Effector memory CD8-positive, alpha-beta T cell (primary cell): Measurements from ENCODE around the gene PLA2G4F.
A peak's percentile ranks its signal among the peaks of the same experiment; 100 is the strongest.

Experiments
- ATAC-seq: fragments of 150-1000 bp; cut with Tn5 transposase; replicated peaks from 2 replicates; pipeline ENCODE4 v1.10.0; 2021; ENCODE audit warnings: mild to moderate bottlenecking, moderate library complexity
- DNase-seq, 3 experiments: peaks; one replicate each; pipeline ENCODE4 v3.0.0; 2021
- H3K27ac Mint-ChIP-seq, 2 donors: one replicate each; pipeline ENCODE4 v1.8.0; 2022; ENCODE audit warnings: mild to moderate bottlenecking in 2 of 2, mixed read lengths in 2 of 2, moderate library complexity in 2 of 2
- H3K27me3 Mint-ChIP-seq, 2 donors: one replicate each; pipeline ENCODE4 v1.8.0; 2022; ENCODE audit warnings: mixed read lengths in 2 of 2
- H3K36me3 Mint-ChIP-seq: one replicate; pipeline ENCODE4 v1.8.0; 2022; ENCODE audit warnings: mild to moderate bottlenecking, moderate library complexity, mixed read lengths; ENCODE audit not compliant: insufficient read depth
- H3K4me1 Mint-ChIP-seq, 2 donors: one replicate each; pipeline ENCODE4 v1.8.0; 2022; ENCODE audit warnings: low read depth in 2 of 2, mixed read lengths in 2 of 2
- H3K4me3 Mint-ChIP-seq, 2 donors: one replicate each; pipeline ENCODE4 v1.8.0; 2022; ENCODE audit warnings: mild to moderate bottlenecking in 2 of 2, mixed read lengths in 2 of 2, moderate library complexity in 2 of 2
- H3K9me3 Mint-ChIP-seq, 2 donors: one replicate each; pipeline ENCODE4 v1.8.0; 2022; ENCODE audit warnings: mixed read lengths in 2 of 2

PLA2G4F gene

DNA sequence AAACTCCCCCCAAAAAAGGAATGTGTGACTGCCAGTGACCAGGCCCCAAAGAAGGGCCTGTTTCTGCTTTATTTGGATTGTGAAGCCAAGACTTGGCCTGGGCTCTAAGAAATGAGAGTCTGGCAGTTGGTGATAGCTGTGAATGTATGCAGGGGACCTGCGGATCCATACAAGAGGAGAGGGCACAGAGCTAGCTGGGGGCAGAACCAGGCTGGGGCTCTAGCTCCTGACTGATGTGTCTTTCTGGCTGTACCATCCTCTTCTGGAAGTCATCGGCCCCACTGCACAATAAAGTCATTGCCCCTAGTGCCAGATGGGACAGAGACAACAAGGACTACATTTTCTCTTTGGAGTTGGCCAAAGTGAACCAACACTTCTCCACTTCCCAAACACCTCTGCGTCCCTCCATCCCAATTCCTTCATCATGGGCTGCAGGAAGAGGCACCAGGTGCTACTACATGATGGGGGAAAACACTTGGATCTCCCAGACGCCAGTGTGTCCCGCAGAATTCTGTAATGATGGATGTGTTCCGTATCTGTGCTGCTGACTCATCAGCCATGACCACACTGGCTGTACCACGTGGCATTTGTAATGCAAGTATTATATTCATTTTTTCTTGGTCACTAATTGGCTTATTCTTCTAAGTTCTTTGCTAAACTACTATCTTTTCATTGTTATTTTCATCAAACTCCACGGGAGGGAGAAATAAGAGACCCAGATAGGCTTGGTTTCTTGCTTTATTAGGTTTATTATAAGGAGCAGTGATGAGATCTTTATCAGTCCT lies 1.7 kb upstream of the PLA2G4F start:
- ATAC-seq = no peak
- H3K27ac Mint-ChIP-seq = peak overlapping the region in 1 of 2 donors; percentile 15
- peaks cover 16% of the 10 kb centered on the region for H3K36me3 Mint-ChIP-seq

DNA sequence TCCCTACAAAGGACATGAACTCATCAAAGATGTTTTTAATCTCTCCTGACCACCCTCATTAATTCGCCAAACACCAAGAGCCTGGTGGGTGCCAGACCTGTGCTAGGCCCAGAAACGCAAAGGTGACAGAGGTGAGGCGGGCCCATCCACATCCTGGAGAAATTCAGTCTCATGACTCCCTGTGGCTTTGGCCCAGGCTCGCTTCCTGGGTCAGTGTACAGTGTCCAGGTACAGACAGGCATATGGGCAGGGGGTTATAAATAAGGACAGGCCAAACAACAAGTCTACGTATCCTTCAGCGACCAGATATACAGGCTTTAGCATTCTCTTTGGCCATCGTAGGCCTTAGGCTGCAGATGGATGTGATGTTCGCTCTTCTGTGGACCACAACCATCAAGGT lies 945 bp upstream of the PLA2G4F start:
- H3K27ac Mint-ChIP-seq = no peak overlapping the region
- DNase-seq = no peak
- no peak for ATAC-seq
- H3K36me3 Mint-ChIP-seq = peaks cover 8% of the 10 kb centered on the region
- H3K4me3 Mint-ChIP-seq = no peak overlapping the region
- H3K9me3 Mint-ChIP-seq = no peaks in the 10 kb centered on the region
- H3K27me3 Mint-ChIP-seq = no peaks in the 10 kb centered on the region
- no peaks in the 10 kb centered on the region for H3K4me1 Mint-ChIP-seq

More for the DNA sequence above, 1.7 kb upstream of the PLA2G4F start:
- Mint-ChIP-seq H3K4me1 (no peaks in the 10 kb centered on the region), H3K4me3 (no peak overlapping the region), H3K27me3 (no peaks in the 10 kb centered on the region), H3K9me3 (no peaks in the 10 kb centered on the region)
- DNase-seq = no peak

DNA sequence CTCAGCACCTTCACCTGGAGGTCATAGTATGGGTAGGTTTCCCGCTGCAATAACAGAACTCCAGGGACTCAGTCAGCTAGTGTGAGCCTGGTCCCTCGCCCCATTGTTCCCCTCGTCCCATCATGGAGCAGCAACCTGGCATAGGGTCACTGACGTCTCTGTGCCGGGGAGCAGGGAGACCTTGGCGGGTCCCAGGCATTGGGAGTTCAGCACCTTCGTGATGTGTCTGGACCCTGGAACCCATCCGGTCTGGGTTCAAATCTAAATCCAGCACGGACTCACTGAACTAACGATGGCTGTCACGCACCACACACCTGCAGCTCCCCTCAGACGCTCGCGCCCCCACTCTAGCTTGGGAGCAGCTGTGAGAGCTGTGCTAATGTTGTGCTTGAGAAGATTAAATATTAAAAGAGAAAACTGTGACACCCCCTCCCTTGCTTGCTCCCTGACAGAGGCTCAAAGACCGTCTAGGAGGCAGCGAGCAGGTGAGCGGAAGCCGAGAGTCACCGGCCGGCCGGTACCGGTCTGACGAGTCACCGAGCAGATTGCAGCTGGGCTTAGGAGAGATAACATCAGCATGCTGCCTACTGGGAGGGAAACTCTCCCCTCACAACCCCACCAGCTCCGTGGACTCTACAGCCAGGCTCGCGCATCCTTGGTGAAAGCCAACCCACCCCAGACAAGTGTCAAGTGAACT lies 742 bp downstream of the PLA2G4F start:
- no peaks in the 10 kb centered on the region for H3K9me3 Mint-ChIP-seq
- no peak for ATAC-seq

DNA sequence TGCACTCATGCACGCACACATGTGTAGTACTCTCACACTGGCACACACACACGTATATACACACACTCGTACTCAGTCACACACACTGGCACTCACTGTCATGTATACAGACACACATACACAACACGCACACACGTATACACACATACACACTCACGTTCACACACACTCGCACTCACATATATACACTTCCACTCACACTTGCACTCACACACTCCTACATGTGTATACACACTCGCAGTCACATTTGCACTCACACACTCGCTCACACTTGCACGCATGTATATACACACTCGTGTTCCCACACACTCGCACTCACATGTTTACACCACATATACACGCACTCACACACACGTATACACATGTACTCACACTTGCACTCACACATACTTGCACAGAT lies 1.5 kb downstream of the PLA2G4F start:
- no peak for DNase-seq
- Mint-ChIP-seq H3K36me3 (no peaks in the 10 kb centered on the region), H3K4me3 (no peak overlapping the region)

More for the DNA sequence above, 742 bp downstream of the PLA2G4F start:
- H3K4me1 Mint-ChIP-seq = no peaks in the 10 kb centered on the region
- H3K27me3 Mint-ChIP-seq = no peaks in the 10 kb centered on the region
- no peak overlapping the region for H3K4me3 Mint-ChIP-seq
- no peaks in the 10 kb centered on the region for H3K36me3 Mint-ChIP-seq
- DNase-seq = no peak
- H3K27ac Mint-ChIP-seq = no peak overlapping the region

DNA sequence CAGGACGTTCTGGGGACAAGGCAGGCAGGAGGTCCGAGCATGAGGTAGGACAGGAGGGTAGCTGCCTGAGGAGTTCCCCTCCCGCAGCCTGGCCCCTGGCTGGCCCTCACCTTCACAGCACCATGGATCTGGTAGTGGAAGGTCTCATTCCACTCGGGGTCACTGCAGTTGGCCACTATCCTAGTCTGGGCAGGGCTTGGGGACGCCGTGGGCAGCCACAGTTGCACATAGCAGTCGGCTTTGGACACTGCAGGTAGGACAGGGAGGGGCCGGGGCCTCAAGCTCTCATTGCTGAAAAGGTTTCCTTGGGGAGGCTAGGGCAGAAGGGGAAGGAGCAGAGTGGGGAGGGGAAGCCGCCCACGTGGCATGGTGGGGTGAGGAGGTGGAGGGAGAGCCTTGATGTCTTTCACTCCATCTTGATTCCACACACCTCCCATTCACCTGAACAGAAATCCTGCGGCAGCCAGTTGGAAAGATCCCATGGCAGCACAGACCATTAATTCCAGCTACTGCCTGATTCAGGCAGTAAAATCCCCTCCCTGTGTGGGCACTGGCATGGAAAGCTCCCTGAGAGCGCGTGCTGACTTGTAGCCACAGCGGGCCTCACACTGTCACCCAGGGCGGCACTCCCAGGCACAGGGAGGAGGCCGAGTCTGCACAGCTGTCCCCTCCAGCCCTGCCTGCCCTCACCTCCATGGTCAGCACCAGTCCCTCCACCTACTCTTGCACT lies 2.1 kb downstream of the PLA2G4F start:
- H3K4me1 Mint-ChIP-seq = no peaks in the 10 kb centered on the region
- no peaks in the 10 kb centered on the region for H3K36me3 Mint-ChIP-seq
- no peaks in the 10 kb centered on the region for H3K9me3 Mint-ChIP-seq
- H3K27me3 Mint-ChIP-seq = peaks cover 0 to 8% of the 10 kb centered on the region in 2 donors
- H3K4me3 Mint-ChIP-seq = no peak overlapping the region
- no peak for ATAC-seq
- no peak for DNase-seq
- H3K27ac Mint-ChIP-seq = no peak overlapping the region

More for the DNA sequence above, 1.5 kb downstream of the PLA2G4F start:
- no peak for ATAC-seq
- no peak overlapping the region for H3K27ac Mint-ChIP-seq
- peaks cover 0 to 2% of the 10 kb centered on the region in 2 donors for H3K27me3 Mint-ChIP-seq
- no peaks in the 10 kb centered on the region for H3K4me1 Mint-ChIP-seq
- H3K9me3 Mint-ChIP-seq = no peaks in the 10 kb centered on the region

DNA sequence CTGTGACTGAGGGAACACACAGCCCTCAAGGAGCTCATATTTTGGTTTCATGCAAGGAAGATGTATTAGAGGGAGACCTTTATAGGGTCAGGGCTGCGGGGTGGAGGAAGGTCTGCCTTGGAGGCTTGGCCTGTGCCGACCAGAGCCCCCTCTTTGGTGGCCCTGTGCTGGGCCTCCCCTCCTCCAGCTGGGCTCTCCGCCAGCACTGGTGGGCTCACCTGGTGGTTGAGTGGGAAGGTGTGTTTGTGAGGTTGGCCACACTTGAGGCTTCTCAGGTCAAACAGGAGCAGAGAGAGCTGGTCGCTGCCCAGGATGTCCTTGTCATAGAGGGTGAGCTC lies 2.6 kb downstream of the PLA2G4F start:
- Mint-ChIP-seq H3K27me3 (peaks cover 0 to 13% of the 10 kb centered on the region in 2 donors), H3K9me3 (no peaks in the 10 kb centered on the region), H3K27ac (no peak overlapping the region), H3K4me1 (no peaks in the 10 kb centered on the region), H3K36me3 (no peaks in the 10 kb centered on the region), H3K4me3 (no peak overlapping the region)
- no peak for ATAC-seq
- DNase-seq = no peak

DNA sequence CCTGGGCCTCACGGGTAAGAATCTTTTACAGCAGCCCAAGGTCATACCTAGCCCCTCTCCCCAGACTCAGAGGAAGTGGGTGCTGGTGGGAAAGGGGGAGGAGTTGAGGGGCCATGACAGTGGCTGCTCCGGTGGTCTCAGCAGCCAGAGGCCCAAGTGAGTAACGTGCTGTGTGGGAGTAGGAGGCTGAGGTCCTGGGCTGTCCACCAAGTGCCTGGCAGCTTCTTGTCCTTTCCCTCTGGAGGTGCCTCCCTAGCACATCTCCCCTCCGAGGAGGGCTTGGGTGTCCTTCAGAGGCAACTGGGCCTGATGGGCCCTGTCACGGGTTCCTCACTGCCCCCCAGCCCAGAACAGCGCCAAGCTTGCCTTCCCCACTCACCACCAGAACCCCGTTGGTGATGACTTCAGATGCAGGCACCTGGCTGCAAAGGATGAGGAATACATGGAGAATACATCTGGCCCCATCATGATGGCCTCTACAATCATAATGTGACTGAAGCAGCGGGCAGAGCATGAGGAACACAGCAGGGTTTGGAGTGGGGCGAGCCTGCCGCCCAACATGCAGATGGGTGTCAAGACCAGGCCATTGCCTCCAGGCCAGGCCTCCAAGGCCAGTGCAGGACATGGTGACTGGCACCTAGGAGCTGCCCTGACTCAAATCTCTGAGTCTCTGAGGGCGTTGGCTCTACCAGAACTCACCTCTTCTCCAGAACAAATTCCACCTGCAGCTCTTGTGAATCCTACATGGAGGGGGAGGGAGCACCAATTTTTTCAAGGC lies 3.3 kb downstream of the PLA2G4F start:
- Mint-ChIP-seq H3K9me3 (no peaks in the 10 kb centered on the region), H3K27ac (no peak overlapping the region), H3K4me1 (no peaks in the 10 kb centered on the region), H3K27me3 (peaks cover 0 to 13% of the 10 kb centered on the region in 2 donors), H3K36me3 (no peaks in the 10 kb centered on the region), H3K4me3 (no peak overlapping the region)
- no peak for ATAC-seq
- no peak for DNase-seq

DNA sequence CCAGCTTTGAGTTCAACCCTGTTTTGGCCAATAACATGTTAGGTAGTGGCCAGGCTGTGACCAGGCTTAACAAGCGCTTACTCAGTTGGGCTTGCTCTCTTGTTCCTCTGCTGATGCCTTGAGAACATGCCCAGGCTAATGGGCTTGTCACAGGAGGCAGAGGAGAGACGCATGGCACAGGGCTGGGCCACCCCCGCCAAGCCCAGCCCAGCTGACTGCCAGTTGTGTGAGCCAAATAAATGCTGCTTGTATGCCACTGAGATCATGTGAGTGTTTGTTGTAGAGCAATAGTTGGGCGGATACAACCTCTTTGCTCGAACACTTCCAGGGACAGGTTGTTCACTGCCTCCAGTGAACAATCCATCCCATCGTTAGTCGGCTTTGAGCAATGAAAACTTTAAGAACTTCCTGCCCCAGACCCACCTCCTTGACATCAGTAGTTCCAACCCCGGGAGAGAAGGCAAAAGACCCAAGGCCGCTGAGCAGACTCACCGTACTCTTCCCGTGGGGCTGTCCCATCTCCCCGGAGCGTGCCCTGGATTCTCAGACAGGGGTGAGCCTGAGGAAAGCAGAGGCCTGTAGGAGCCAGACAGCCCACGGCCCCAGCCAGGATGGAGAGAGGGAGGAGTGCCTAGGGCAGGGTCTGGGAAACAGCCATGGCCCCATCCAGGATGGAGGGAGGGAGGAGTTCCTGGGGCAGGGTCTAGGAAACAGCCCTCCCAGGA lies 4.1 kb downstream of the PLA2G4F start:
- H3K9me3 Mint-ChIP-seq = no peaks in the 10 kb centered on the region
- no peaks in the 10 kb centered on the region for H3K36me3 Mint-ChIP-seq
- H3K27ac Mint-ChIP-seq = peak overlapping the region in 1 of 2 donors; percentile 26
- no peak for ATAC-seq
- no peak overlapping the region for H3K4me3 Mint-ChIP-seq
- no peaks in the 10 kb centered on the region for H3K4me1 Mint-ChIP-seq
- H3K27me3 Mint-ChIP-seq = peaks cover 0 to 17% of the 10 kb centered on the region in 2 donors
- no peak for DNase-seq

DNA sequence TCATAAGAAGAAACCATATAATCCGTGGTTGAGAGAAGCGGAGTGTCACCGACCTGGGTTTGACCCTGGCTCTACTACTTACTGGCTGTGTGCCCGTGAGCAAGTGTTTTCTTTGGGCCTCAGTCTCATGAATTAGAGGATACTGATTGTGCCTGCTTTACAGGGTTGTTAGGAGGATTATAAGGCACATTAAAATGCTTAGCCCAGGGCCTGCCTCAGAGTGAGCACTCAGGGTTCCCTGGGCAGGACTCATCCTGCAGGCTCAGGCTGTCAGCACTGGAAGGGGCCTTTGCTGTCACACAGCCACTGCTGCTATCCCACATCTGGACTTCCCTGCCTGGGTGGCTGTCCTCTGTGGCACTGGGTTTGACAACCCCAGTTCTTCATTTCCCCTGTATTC lies 4.7 kb downstream of the PLA2G4F start:
- peaks cover 0 to 21% of the 10 kb centered on the region in 2 donors for H3K27me3 Mint-ChIP-seq
- H3K4me1 Mint-ChIP-seq = no peaks in the 10 kb centered on the region
- ATAC-seq (no peak), DNase-seq (no peak)
- H3K4me3 Mint-ChIP-seq = no peak overlapping the region
- no peaks in the 10 kb centered on the region for H3K36me3 Mint-ChIP-seq
- H3K27ac Mint-ChIP-seq = no peak overlapping the region
- no peaks in the 10 kb centered on the region for H3K9me3 Mint-ChIP-seq

DNA sequence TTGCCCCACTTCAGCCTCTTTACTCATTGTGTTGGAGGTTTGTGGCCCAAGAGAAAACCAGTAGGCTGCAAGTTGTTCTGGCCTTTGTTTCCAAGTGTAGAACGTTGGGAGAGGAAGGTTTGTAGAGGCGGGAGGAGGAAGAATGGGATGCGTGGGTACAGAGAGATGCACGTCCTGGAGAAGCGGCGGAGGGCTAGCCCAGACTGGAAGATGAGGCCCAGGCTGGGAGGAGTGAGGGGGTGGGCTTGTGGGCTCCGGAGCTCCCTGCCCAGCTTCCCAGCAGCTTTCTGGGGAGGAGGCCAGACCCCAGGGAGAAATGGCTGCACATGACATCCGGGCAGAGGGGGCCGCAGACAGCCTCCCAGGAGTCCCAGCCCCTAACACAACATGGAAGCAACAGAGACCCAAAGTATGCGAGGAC lies 5.3 kb downstream of the PLA2G4F start:
- Mint-ChIP-seq H3K27me3 (peaks cover 0 to 24% of the 10 kb centered on the region in 2 donors), H3K4me3 (no peak overlapping the region), H3K27ac (no peak overlapping the region), H3K9me3 (no peaks in the 10 kb centered on the region), H3K4me1 (no peaks in the 10 kb centered on the region), H3K36me3 (no peaks in the 10 kb centered on the region)
- ATAC-seq = no peak
- no peak for DNase-seq

DNA sequence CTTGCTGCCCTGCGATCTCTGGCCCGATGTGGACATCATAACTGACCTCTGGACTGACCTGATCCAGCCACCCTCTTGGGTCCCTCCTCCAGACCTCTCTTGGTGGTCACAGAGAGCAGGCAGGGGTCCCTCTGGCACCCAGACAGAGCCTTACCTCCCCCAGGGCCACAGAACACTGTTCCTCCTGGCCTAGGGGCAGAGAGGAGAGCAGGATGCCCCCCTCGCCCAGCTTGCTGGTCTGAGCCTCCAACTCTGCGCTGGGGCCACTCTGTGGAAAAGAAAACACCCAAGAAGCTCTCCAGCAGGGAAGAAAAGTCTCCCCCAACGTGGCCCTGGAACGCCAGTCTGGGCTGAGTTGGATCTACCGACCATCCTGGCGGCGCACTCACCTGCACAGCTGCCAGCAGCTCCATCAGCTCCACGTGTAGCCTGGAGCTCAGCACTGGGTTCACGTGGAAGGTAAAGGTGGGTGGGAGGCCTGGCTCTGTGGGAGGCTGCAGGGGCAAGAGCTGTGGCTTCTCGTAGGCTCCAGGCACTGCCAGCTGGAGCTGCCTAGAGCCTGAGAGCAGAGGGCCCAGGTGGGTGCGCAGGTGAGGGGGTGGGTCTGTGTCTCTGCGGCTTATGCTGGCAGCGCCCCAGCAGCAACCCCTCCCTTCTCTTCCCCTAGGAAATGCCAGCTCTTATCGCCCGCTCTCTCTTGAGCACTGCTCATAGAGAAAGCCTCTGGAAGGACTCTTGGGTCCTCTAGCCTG lies 6.0 kb downstream of the PLA2G4F start:
- no peaks in the 10 kb centered on the region for H3K36me3 Mint-ChIP-seq
- DNase-seq (no peak), ATAC-seq (no peak)
- peaks cover 5 to 32% of the 10 kb centered on the region in 2 donors for H3K27me3 Mint-ChIP-seq
- no peak overlapping the region for H3K27ac Mint-ChIP-seq
- H3K4me3 Mint-ChIP-seq = no peak overlapping the region
- no peaks in the 10 kb centered on the region for H3K4me1 Mint-ChIP-seq
- no peaks in the 10 kb centered on the region for H3K9me3 Mint-ChIP-seq

DNA sequence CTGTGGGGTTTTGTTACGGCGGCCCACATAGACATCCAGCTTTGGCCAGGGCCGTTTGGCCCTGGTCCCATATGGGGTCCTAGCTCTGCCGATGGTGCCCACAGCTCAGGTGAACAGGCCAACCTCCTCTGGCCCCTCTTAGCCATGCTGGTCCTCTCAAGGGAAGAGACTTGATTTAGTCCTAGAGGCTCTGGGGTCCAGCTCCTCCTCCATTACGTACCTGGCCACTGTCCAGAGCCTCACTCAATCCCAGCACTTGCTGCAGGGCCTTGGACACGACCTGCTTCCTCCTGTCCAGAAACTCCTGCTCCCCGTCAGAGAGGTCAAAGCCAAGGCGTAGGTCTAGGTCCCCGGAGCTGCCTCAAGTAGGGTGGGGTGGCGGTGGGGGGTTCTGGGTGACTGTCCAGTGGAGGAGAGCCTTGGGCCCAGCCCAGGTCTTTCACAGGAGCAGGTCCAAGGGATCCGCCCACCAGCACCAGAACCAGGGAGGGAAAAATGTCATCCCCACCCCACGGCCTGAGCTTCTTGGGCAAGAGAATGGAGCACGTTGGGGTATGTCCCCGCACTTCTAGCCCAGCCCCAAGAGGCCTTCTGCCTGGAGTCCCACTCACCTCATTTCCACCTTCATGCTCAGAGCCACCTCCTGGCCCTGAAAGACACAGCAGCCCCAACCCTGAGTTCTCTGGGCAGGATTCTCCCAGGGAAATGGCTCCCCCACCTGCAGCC lies 6.8 kb downstream of the PLA2G4F start:
- ATAC-seq (no peak), DNase-seq (no peak)
- Mint-ChIP-seq H3K4me1 (no peaks in the 10 kb centered on the region), H3K4me3 (no peak overlapping the region), H3K9me3 (no peaks in the 10 kb centered on the region), H3K36me3 (no peaks in the 10 kb centered on the region), H3K27ac (no peak overlapping the region), H3K27me3 (peaks cover 12 to 39% of the 10 kb centered on the region in 2 donors)
